SU-DHL-6 (cell line): ENCODE results near the gene LRRC72.

Source experiments
- CTCF ChIP-seq: fragments of 200-600 bp; sonication (generic); IDR thresholded peaks from one replicate; pipeline ENCODE4 v1.5.1; 2017; ENCODE audit warnings: antibody characterized with exemption, mild to moderate bottlenecking, low read length, moderate library complexity; ENCODE audit not compliant: insufficient read depth, poor library complexity, severe bottlenecking
- EZH2phosphoT487 ChIP-seq: fragments of 200-600 bp; sonication (generic), shearing (Covaris generic); conservative IDR thresholded peaks from 2 replicates; pipeline ENCODE4 v1.6.1; 2018; ENCODE audit warnings: mild to moderate bottlenecking, antibody characterized with exemption, low read length, moderate library complexity, mixed read lengths

DNA sequence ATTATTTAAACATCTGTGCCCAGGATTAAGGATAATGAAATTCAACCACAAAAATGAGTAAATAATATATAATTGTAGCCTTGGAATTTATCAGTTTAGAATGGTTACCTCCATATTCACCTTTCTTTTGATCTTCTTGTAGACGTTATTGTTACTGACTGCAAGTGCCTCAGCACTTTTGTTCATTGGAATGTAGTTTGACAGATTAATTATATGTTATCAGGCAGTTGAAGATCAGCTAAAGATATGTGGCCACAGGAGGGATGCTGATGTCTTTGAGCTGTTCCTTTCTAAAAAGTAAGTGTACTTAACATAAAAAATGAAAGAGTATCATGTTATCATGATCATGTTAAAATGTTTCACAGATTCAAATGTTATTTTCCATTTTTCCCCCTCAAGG, 5.6 kb downstream of the LRRC72 start:
- no peak for TF ChIP-seq CTCF
- no peak for TF ChIP-seq EZH2phosphoT487
